Peyer's patch (tissue), 4 donors: Measurements from ENCODE around the gene POLD1.

ENCODE experiments used
- CTCF ChIP-seq, 6 experiments: fragments of 450-650 bp in 4 of 6; fragments of 200-600 bp in 2 of 6; sonication (generic) in 1 of 6; IDR thresholded peaks; one replicate each; pipeline ENCODE4 v1.5.1; 2017 to 2019; ENCODE audit warnings: antibody characterized with exemption in 6 of 6, mild to moderate bottlenecking in 3 of 6, moderate library complexity in 1 of 6
- POLR2A ChIP-seq, 2 donors: fragments of 450-650 bp; IDR thresholded peaks; one replicate each; pipeline ENCODE4 v1.5.1; 2017; ENCODE audit warnings: antibody characterized with exemption in 2 of 2, mild to moderate bottlenecking in 2 of 2, moderate library complexity in 2 of 2

- TF ChIP-seq CTCF (IDR thresholded peaks at IDR 0.05) (no peak), POLR2A (IDR thresholded peaks at IDR 0.05) (no peak)
Measured at GRCh38 chr19:50467566-50467965, 83.4 kb downstream of the POLD1 start.
